ENCODE results near the gene LAMA2. TPM values are rescaled to one million over a fixed set of nuclear protein-coding genes. Genes with fewer than 3 reads are reported as not detected.
"Not testable (repeated sequence)": the region's sequence is repeated elsewhere in the genome, so short reads cannot be mapped to it uniquely, and the experiment has no call there.

Gene LAMA2
- total RNA-seq, 1 donor from 2014 or later, result 54.0 TPM

- Mint-ChIP-seq H3K4me3 (no peak overlapping the region), H3K4me1 (ENCODE audit: unreplicated experiment) (no peaks in the 10 kb centered on the region), H3K27me3 (no peaks in the 10 kb centered on the region), H3K27ac (no peak overlapping the region), H3K36me3 (no peaks in the 10 kb centered on the region), H3K9me3 (no peaks in the 10 kb centered on the region)
- no peak for DNase-seq (ENCODE audit: extremely low spot score, unreplicated experiment)
- TF ChIP-seq CTCF (conservative IDR thresholded peaks at IDR 0.05), result no peak
Observed at GRCh38 chr6:129153257-129153656, 270.3 kb downstream of the LAMA2 start.

GRCh38 chr6:129159242-129159641, 276.3 kb downstream of the LAMA2 start:
- H3K27ac Mint-ChIP-seq; H3K27me3 Mint-ChIP-seq; H3K4me1 Mint-ChIP-seq (ENCODE audit: unreplicated experiment); DNase-seq (ENCODE audit: extremely low spot score, unreplicated experiment); H3K36me3 Mint-ChIP-seq; H3K4me3 Mint-ChIP-seq: not testable (repeated sequence)
- H3K9me3 Mint-ChIP-seq, result peaks cover 11% of the 10 kb centered on the region

GRCh38 chr6:129162605-129163004, 279.7 kb downstream of the LAMA2 start:
- Mint-ChIP-seq H3K4me1 (ENCODE audit: unreplicated experiment) (no peaks in the 10 kb centered on the region), H3K36me3 (no peaks in the 10 kb centered on the region), H3K27ac (no peak overlapping the region), H3K9me3 (peaks cover 11% of the 10 kb centered on the region), H3K4me3 (no peak overlapping the region), H3K27me3 (no peaks in the 10 kb centered on the region)
- no peak for TF ChIP-seq CTCF (conservative IDR thresholded peaks at IDR 0.05)
- no peak for DNase-seq (ENCODE audit: extremely low spot score, unreplicated experiment)

- Mint-ChIP-seq H3K4me1 (ENCODE audit: unreplicated experiment) (no peaks in the 10 kb centered on the region), H3K36me3 (no peaks in the 10 kb centered on the region), H3K9me3 (peaks cover 11% of the 10 kb centered on the region), H3K27me3 (no peaks in the 10 kb centered on the region), H3K4me3 (no peak overlapping the region), H3K27ac (no peak overlapping the region)
- no peak for TF ChIP-seq CTCF (conservative IDR thresholded peaks at IDR 0.05)
- DNase-seq (ENCODE audit: extremely low spot score, unreplicated experiment), result no peak
Observed at GRCh38 chr6:129163551-129163950, 280.6 kb downstream of the LAMA2 start.

- no peaks in the 10 kb centered on the region for H3K36me3 Mint-ChIP-seq
- no peaks in the 10 kb centered on the region for H3K4me1 Mint-ChIP-seq (ENCODE audit: unreplicated experiment)
- H3K4me3 Mint-ChIP-seq, result no peak overlapping the region
- H3K9me3 Mint-ChIP-seq, result peaks cover 11% of the 10 kb centered on the region
- no peak for DNase-seq (ENCODE audit: extremely low spot score, unreplicated experiment)
- TF ChIP-seq CTCF (conservative IDR thresholded peaks at IDR 0.05), result no peak
- H3K27me3 Mint-ChIP-seq, result no peaks in the 10 kb centered on the region
- H3K27ac Mint-ChIP-seq, result no peak overlapping the region
Observed at GRCh38 chr6:129164032-129164431, 281.1 kb downstream of the LAMA2 start.

- DNase-seq (ENCODE audit: extremely low spot score, unreplicated experiment); H3K27ac Mint-ChIP-seq; H3K27me3 Mint-ChIP-seq; H3K9me3 Mint-ChIP-seq; H3K36me3 Mint-ChIP-seq; H3K4me1 Mint-ChIP-seq (ENCODE audit: unreplicated experiment): not testable (repeated sequence)
- H3K4me3 Mint-ChIP-seq, result peak overlapping the region; percentile 82
Observed at GRCh38 chr6:129172279-129172995, 289.5 kb downstream of the LAMA2 start.

Data from type B pancreatic cell (in vitro differentiated cells).